Fibroblast of skin of abdomen (primary cell): ENCODE data around the gene ITGB1BP2. TPM values are rescaled to one million over a fixed set of nuclear protein-coding genes. Genes with fewer than 3 reads are reported as not detected.
"Not testable (repeated sequence)": the region's sequence is repeated elsewhere in the genome, so short reads cannot be mapped to it uniquely, and the experiment has no call there.

ENCODE experiments used
- DNase-seq: peaks from one replicate; pipeline ENCODE4 v3.0.0-alpha.2; 2013
- polyA plus RNA-seq, 2 experiments: library from polyadenylated mRNA; unstranded; fragments of 120-200 nt; gene quantifications; one replicate each; pipeline ENCODE4 v1.2.1, GENCODE V29; 2013; ENCODE audit not compliant: insufficient read length in 2 of 2

Gene ITGB1BP2
- 2.4 TPM for polyA plus RNA-seq (2013, experiment 1 of 2; ENCODE audit: insufficient read length)
- 1.7 TPM for polyA plus RNA-seq (2013, experiment 2 of 2; ENCODE audit: insufficient read length)

GRCh38 chrX:71301195-71301924 lies at the start of gene ITGB1BP2:
Gene ITGB1BP2 (plus strand): TSS chrX:71301750. CDS start chrX:71301807, 57 bp downstream.
- peak; percentile 39 for DNase-seq

GRCh38 chrX:71252221-71252620 lies 49.3 kb upstream of the ITGB1BP2 start:
- DNase-seq = no peak

GRCh38 chrX:71253253-71254091 lies 48.1 kb upstream of the ITGB1BP2 start:
- peak; percentile 52 for DNase-seq

DNA sequence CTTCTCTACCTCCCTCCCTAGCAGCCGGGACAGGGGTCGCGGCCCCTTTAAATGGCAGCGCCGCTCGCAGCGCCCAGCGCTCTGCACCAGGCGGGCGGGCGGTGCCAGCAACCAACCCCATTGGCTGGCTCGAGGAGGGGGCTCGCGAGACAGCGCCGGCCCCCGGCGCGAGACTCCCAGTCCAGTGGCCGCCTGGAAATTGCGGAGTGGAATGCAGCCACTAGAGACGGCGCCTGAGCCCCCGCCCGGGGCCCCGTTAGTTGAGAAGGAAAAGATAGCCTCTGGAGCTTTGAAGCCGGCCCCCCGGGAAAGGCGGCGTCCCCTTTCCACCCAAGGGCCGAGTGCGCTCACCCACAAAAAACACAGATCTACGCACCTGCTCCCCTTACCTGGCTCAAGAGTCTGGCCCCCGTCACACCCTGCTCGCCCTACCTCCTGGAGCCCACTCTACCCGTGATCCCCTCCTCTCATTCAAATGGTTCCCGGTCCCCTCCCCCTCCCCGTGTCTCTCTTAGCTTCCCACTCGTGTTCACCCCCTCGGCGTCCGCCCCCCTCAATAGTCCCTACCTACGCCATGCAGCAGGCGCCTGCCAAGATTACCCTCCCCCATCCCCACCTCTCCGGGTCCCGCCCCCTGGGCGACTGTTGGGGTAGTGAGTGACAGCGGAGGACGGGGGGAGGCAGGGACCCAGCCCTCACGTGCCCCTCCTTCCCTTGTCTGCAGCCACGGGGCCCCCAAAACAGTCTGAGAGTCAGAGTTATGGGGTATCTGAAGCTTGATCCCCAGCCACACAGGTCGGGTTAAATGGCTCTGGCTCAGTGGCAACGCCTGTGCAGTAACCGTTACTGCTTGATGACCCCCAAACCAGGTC lies 47.2 kb upstream of the ITGB1BP2 start, which contains the start of gene ZMYM3:
TSS of gene ZMYM3 (minus strand) at position 49 of the 872 bp plus-strand sequence. CDS start 885 bp downstream, outside the sequence.
- peak; percentile 86 for DNase-seq

DNA sequence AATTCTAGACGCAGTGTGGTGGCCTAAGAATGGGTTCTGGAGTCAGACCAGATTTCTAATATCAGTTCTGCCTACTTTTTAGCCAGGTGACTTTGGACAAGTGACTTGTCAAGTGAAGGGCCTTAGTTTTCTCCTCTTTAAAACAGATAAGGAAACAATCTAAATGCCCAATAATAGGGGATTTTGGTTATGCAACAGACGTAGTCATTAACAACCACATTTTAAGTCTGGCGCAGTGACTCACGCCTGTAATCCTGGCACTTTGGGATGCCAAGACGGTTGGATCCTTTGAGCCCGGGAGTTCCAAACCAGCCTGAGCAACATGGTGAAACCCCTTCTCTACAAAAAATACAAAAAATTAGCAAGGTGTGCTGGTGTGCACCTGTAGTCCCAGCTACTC lies 45.5 kb upstream of the ITGB1BP2 start:
- DNase-seq = no peak

DNA sequence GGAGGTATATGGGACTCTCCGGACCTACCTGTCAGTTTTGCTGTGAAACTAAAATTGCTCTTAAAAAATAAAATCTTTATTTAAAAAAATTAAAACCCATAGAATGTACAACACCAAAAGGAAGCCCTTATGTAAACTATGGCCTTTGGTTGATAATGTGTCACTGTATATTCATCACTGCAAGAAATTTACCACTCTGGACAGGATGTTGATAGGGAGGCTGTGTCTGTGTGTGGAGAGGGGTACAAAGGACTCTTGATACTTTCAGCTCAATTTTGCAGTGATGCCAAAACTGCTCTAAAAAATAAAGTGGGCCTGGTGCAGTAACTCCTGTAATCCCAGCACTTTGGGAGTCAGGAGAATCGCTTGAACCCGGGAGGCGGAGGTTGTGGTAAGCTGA lies 44.7 kb upstream of the ITGB1BP2 start:
- DNase-seq = no peak

- not testable (repeated sequence) for DNase-seq
These were observed 32.9 kb upstream of the ITGB1BP2 start for GRCh38 chrX:71268624-71269023.

- no peak for DNase-seq
These were observed 31.7 kb upstream of the ITGB1BP2 start for GRCh38 chrX:71269801-71270395.

DNA sequence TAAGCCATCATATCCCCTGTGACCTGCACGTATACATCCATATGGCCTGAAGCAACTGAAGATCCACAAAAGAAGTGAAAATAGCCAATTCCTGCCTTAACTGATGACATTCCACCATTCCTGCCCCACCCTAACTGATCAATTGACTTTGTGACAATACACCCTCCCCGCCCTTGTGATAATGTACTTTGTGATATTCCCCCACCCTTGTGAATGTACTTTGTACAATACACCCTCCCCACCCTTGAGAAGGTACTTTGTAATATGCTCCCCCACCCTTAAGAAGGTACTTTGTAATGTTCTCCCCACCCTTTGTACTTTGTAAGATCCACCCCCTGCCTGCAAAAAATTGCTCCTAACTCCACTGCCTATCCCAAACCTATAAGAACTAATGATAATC lies 29.2 kb upstream of the ITGB1BP2 start:
- DNase-seq = not testable (repeated sequence)

GRCh38 chrX:71281300-71281699 lies 20.2 kb upstream of the ITGB1BP2 start:
- DNase-seq = not testable (repeated sequence)

- DNase-seq = no peak
These were observed 18.8 kb upstream of the ITGB1BP2 start for GRCh38 chrX:71282514-71283402.

GRCh38 chrX:71283403-71284143 lies 18.0 kb upstream of the ITGB1BP2 start, which contains the start of gene NONO:
Gene NONO (plus strand): TSS chrX:71283635. CDS start chrX:71290638, 7,003 bp downstream.
- peak; percentile 99 for DNase-seq

DNA sequence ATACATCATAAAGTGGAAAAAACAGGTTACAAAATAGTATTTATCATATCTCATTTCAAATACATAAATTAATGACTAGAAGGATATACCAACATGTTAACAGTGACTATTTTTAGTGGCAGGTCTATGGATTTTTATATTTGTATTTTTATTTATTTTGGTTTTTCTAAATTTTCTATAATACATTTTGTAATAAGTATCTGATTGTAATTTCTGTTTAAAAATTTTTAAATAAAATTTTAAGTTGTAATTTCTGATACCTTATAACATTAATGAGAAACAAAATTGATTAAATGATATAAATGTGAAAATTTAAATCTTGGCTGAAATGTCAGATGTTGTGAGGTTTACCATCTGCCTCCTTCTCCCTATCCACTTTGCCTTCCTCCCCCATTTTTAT lies 15.6 kb upstream of the ITGB1BP2 start:
- no peak for DNase-seq

DNA sequence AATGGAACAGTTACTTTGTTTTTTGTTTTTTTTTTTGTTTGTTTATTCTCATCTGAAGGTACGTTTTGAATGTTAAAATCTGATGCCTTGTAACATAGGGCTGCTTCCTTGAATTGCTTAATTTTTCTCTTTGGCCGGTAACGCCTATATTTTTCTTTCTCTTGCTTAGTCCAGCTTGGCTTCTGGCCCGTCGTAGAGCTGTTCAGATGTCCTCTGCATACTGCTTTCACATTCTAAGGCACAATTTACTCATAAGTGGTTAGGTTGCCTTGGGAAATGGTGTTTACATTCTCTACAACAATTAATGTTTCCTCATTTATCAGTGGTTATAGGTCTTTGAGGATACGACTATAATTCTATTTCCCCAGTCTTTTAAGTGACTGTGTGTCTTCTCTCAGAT lies 10.2 kb upstream of the ITGB1BP2 start:
- DNase-seq = no peak

DNA sequence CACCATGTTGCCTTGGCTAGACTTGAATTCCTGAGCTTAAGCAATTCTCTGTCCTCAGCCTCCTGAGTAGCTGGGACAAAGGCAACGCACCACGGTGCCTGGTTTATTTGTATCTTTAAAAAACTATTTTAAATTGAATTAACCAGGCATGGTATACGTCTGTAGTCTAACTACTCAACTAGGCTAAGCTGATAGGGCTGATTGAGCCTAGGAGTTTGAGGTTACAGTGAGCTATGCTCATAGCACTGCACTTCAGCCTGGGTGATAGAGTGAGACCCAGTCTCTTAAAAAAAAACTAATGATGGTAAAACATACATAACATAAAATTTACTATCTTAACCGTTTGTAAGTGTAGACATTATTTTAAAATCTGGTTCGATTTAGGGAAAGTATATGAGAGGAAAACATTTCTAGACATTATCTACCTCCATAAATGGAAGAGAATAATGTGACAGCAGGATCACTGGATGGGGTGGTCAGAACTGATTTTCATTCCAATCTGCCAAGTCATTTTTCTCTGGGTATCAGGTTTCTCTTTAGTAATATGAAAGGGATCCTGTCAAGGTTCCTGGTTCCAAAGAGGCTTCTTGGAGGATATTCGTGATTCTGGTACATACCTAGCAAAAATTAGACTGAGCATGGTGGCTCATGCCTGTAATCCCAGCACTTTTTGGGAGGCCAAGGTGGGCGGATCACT lies 8.7 kb upstream of the ITGB1BP2 start:
- DNase-seq = peak; percentile 78

- DNase-seq = no peak
These were observed 4.7 kb upstream of the ITGB1BP2 start for GRCh38 chrX:71296806-71297205.

DNA sequence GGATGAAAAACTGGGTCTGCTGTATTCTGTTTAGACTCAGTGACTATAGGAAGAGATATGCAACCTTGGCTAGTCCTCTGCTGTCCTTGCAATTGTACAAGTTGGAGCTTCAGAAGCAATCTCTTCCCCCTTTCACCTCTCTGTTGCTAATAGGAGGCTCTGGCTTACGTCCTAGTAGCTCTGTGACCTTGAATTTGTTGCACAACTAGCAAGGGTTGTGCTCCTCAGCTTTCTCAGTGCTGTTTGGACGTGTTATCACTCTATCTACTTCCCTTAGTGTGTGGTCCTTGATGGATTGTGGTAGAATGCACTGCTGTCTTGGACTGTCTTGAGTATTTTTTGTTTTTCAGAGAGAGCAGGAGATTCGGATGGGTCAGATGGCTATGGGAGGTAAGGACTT lies 3.4 kb upstream of the ITGB1BP2 start:
- DNase-seq = no peak

- DNase-seq = not testable (repeated sequence)
These were observed 1.5 kb upstream of the ITGB1BP2 start for GRCh38 chrX:71300064-71300463.

- not testable (repeated sequence) for DNase-seq
These were observed 1.1 kb upstream of the ITGB1BP2 start for GRCh38 chrX:71300495-71300894.
